Mucosa of descending colon (tissue), 3 donors: Measurements from ENCODE around the gene CCDC136. TPM values are rescaled to one million over a fixed set of nuclear protein-coding genes. Genes with fewer than 3 reads are reported as not detected.

Experiments
- ATAC-seq: fragments of 200-7000 bp; cut with Tn5 transposase; one replicate; pipeline ENCODE4 v1.9.1; 2020; ENCODE audit warnings: mild to moderate bottlenecking, moderate library complexity
- DNase-seq, 3 donors: peaks; one replicate each; pipeline ENCODE4 v3.0.0-alpha.2; 2020
- H3K36me3 ChIP-seq: fragments of 200-600 bp; one replicate; pipeline ENCODE4 v1.8.0; 2021; ENCODE audit warnings: low read depth, mild to moderate bottlenecking
- H3K4me1 ChIP-seq: fragments of 200-600 bp; one replicate; pipeline ENCODE4 v1.8.0; 2021; ENCODE audit warnings: low read depth, mild to moderate bottlenecking
- H3K4me3 ChIP-seq: fragments of 200-600 bp; one replicate; pipeline ENCODE4 v1.8.0; 2021; ENCODE audit warnings: mild to moderate bottlenecking
- H3K9me3 ChIP-seq: fragments of 200-600 bp; one replicate; pipeline ENCODE4 v1.8.0; 2021; ENCODE audit warnings: mild to moderate bottlenecking
- intact Hi-C, 2 donors: fragments of 100-400 bp; cut with DNase I in 1 of 2; cut with micrococcal nuclease in 1 of 2; formaldehyde crosslinking; loops; one replicate each; pipeline versions ENCODE4 v1.11.0 to v1.11.1; 2022; cut with DNase I, micrococcal nuclease
- total RNA-seq, 3 donors: library from RNA; stranded (reverse); fragmentation: NEBNext Ultra II Directional in 2 of 3; extraction: Animal tissue kit (Norgen Biotek cat#: 25700) in 2 of 3; gene quantifications; one replicate each; pipeline versions ENCODE4 v1.2.1 to v1.2.4, GENCODE V29; 2021 to 2023
- TF ChIP-seq, protein P1 (sequence below): fragments of 200-600 bp; IDR thresholded peaks from one replicate; pipeline ENCODE4 v1.8.0; 2022; ENCODE audit warnings: antibody characterized with exemption, mild to moderate bottlenecking
- donor health status: DM: no; HTN: no; CAD: no; lungs with moderate emphysema.
- donor health status: DM: no; HTN: no; CAD: no.
- donor health status: DM: no; HTN: yes; CAD: no.

Gene CCDC136
- total RNA-seq, 3 donors from 2014 or later = 2.1 to 37.7 (median 4.1) TPM

DNA sequence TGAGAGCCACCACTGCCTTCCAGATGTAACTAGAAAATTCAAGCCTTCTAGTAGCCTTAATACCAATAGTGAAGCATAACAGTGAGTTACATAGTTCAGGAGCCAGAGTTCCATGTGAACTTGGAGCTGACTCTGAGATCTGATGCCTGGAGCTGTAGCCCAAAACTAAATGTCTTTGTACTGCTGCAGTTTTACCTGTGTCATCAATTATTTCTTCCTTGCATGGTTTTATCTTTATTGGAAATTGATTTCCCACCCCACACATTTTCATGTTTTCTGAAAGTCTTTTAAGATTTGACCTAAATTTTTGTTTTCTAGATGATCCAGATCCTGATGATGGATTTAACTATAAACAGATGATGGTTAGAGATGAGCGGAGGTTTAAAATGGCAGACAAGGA, 33.2 kb upstream of the CCDC136 start:
- ATAC-seq (no peak), DNase-seq (no peak)
- no peaks in the 10 kb centered on the region for H3K4me1 ChIP-seq
- H3K36me3 ChIP-seq = peaks cover 3% of the 10 kb centered on the region
- intact Hi-C loops = no loop called here
- H3K4me3 ChIP-seq = no peak overlapping the region
- TF ChIP-seq, protein P1, sequence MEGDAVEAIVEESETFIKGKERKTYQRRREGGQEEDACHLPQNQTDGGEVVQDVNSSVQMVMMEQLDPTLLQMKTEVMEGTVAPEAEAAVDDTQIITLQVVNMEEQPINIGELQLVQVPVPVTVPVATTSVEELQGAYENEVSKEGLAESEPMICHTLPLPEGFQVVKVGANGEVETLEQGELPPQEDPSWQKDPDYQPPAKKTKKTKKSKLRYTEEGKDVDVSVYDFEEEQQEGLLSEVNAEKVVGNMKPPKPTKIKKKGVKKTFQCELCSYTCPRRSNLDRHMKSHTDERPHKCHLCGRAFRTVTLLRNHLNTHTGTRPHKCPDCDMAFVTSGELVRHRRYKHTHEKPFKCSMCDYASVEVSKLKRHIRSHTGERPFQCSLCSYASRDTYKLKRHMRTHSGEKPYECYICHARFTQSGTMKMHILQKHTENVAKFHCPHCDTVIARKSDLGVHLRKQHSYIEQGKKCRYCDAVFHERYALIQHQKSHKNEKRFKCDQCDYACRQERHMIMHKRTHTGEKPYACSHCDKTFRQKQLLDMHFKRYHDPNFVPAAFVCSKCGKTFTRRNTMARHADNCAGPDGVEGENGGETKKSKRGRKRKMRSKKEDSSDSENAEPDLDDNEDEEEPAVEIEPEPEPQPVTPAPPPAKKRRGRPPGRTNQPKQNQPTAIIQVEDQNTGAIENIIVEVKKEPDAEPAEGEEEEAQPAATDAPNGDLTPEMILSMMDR = no peak
- H3K9me3 ChIP-seq = no peaks in the 10 kb centered on the region

DNA sequence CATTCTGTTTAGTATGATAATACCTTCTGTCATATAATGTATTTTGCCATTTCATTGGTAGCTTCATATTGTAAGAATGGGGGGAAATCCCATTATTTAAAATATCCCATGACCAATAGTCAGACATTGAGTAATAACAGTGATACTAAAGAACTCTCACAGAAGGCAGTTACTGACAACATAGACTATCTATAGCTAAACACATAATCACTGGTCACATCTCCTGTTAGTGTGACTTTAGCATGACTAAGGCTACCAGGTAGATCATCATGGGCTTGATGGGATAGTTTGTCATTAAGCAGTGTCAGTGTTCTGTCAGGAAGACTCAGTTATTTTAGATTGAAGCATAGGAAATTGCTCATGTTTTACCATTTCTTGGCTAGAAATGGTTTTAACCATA, 32.5 kb upstream of the CCDC136 start:
- TF ChIP-seq, protein P1 = no peak
- Histone ChIP-seq H3K36me3 (peaks cover 3% of the 10 kb centered on the region), H3K9me3 (no peaks in the 10 kb centered on the region), H3K4me3 (no peak overlapping the region), H3K4me1 (no peaks in the 10 kb centered on the region)
- ATAC-seq = no peak
- DNase-seq = no peak
- intact Hi-C loops = no loop called here

DNA sequence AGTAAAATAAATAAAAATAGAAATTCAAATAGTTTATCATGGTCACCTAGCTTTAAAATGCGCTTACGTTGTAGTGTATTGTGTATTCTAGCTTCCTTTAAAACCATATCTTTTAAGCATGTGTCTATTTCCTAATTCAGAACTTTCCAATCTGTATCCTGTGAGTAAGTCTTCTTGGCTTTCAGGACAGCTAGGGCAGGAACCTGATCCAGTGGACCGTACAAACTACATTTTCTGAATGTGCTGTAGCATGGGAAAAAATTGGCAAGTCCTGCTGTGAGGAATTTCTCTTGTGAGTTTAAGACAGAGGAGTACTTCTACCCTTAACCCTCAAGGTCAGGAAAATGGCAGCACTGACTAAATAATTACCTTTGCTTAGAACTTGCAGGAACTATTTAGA, 28.2 kb upstream of the CCDC136 start:
- Histone ChIP-seq H3K4me3 (no peak overlapping the region), H3K36me3 (peaks cover 3% of the 10 kb centered on the region), H3K9me3 (no peaks in the 10 kb centered on the region), H3K4me1 (no peaks in the 10 kb centered on the region)
- intact Hi-C loops = no loop called here
- ATAC-seq = no peak
- TF ChIP-seq, protein P1 = no peak
- DNase-seq = no peak

DNA sequence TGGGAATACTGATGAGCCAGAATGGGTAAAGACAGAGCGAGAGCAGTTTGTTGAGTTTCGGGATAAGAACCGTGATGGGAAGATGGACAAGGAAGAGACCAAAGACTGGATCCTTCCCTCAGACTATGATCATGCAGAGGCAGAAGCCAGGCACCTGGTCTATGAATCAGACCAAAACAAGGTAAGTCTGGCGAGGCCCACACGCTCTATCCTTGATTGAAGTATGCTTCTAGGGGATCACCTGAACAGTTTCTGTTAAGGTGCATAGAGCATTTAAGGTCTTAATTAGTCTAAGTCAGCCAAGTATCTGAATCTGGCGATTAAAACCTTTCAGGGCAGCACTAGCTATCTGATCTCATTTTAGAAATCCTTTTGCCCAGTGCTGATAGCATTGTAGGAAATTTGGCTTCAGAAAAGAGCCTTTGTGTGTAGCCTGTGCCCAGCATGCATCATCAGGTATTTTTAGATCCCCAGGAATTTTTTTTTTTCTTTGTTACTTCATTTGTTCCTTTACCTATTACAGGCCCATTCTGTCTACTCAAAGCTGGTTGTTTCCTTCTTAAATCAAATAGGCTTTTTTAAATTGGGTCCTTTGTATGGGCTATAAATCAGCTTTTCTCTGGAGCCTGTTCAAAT, 24.2 kb upstream of the CCDC136 start:
- no peak for ATAC-seq

DNA sequence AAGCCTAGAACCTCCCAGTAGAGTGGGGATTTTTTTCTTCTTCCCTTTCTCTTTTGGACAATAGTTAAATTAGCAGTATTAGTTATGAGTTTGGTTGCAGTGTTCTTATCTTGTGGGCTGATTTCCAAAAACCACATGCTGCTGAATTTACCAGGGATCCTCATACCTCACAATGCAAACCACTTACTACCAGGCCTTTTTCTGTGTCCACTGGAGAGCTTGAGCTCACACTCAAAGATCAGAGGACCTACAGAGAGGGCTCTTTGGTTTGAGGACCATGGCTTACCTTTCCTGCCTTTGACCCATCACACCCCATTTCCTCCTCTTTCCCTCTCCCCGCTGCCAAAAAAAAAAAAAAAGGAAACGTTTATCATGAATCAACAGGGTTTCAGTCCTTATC, 21.5 kb upstream of the CCDC136 start:
- DNase-seq (no peak), ATAC-seq (no peak)
- TF ChIP-seq, protein P1 = no peak
- intact Hi-C loops = no loop called here
- Histone ChIP-seq H3K4me1 (no peaks in the 10 kb centered on the region), H3K36me3 (peaks cover 4% of the 10 kb centered on the region), H3K4me3 (no peak overlapping the region), H3K9me3 (no peaks in the 10 kb centered on the region)

More for the DNA sequence above, 24.2 kb upstream of the CCDC136 start:
- TF ChIP-seq, protein P1 = no peak
- Histone ChIP-seq H3K4me3 (no peak overlapping the region), H3K36me3 (peaks cover 4% of the 10 kb centered on the region), H3K9me3 (no peaks in the 10 kb centered on the region), H3K4me1 (no peaks in the 10 kb centered on the region)
- no peak for DNase-seq
- intact Hi-C loops = no loop called here

DNA sequence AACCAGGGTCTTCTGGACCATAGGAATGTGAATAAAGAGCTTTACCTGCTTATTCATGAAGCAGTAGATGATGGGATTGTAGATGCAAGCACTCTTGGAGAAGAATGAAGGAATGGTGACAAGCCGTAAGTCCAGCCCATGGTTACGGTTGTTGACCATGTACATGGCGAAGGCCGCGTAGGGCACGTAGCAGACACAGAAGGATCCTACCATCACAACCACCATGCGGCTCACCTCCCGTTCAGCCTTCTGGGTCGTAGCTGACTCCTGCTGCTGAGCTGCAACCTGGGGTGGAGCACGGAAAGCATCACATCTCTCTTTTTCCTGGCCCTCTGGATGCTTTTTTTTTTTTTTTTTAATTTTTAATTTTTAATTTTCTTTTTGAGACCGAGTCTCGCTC, 18.2 kb upstream of the CCDC136 start:
- Histone ChIP-seq H3K4me3 (no peak overlapping the region), H3K4me1 (no peaks in the 10 kb centered on the region), H3K36me3 (peaks cover 4% of the 10 kb centered on the region), H3K9me3 (no peaks in the 10 kb centered on the region)
- TF ChIP-seq, protein P1 = no peak
- ATAC-seq (no peak), DNase-seq (no peak)
- intact Hi-C loops = no loop called here
